CD4-positive, alpha-beta T cell treated with Interleukin-6 for 4 hours (primary cell): Measurements from ENCODE around the gene CBLN1.

Source experiments
- DNase-seq: peaks from one replicate; pipeline ENCODE4 v3.0.0-alpha.2; 2020; ENCODE audit warnings: mixed read lengths

CBLN1 gene

GRCh38 chr16:49281480-49281842 is at the start of gene CBLN1:
Gene CBLN1, minus strand, starts transcription at chr16:49281838. Its CDS starts 373 bp downstream, at chr16:49281465.
- no peak for DNase-seq

GRCh38 chr16:49330562-49331201 is 49.0 kb upstream of the CBLN1 start:
- DNase-seq: no peak

GRCh38 chr16:49328325-49328724 is 46.7 kb upstream of the CBLN1 start:
- DNase-seq: no peak

- DNase-seq: no peak
These were observed 45.8 kb upstream of the CBLN1 start for GRCh38 chr16:49327466-49327865.

- DNase-seq: no peak
These were observed 43.1 kb upstream of the CBLN1 start for GRCh38 chr16:49324703-49325102.

- DNase-seq: no peak
These were observed 34.0 kb upstream of the CBLN1 start for GRCh38 chr16:49315602-49316001.

- DNase-seq: no peak
These were observed 30.8 kb upstream of the CBLN1 start for GRCh38 chr16:49312389-49312985.

- DNase-seq: no peak
These were observed 30.2 kb upstream of the CBLN1 start for GRCh38 chr16:49311823-49312222.

GRCh38 chr16:49307176-49307575 is 25.5 kb upstream of the CBLN1 start:
- DNase-seq: no peak

- no peak for DNase-seq
These were observed 23.8 kb upstream of the CBLN1 start for GRCh38 chr16:49305406-49305805.

- no peak for DNase-seq
These were observed 10.8 kb upstream of the CBLN1 start for GRCh38 chr16:49292413-49292812.

- DNase-seq: no peak
These were observed 5.9 kb upstream of the CBLN1 start for GRCh38 chr16:49287572-49287971.

- DNase-seq: no peak
These were observed 3.3 kb upstream of the CBLN1 start for GRCh38 chr16:49284962-49285361.

GRCh38 chr16:49283376-49284049 is 1.9 kb upstream of the CBLN1 start:
- DNase-seq: no peak

GRCh38 chr16:49282690-49283375 is 1.2 kb upstream of the CBLN1 start:
- no peak for DNase-seq

- peak; percentile 19 for DNase-seq
These were observed 405 bp upstream of the CBLN1 start for GRCh38 chr16:49281843-49282642.

GRCh38 chr16:49280841-49281371 is 732 bp downstream of the CBLN1 start:
- DNase-seq: no peak

- DNase-seq: no peak
These were observed 1.4 kb downstream of the CBLN1 start for GRCh38 chr16:49280105-49280741.

- no peak for DNase-seq
These were observed 2.5 kb downstream of the CBLN1 start for GRCh38 chr16:49278944-49279725.

GRCh38 chr16:49278567-49278827 is 3.1 kb downstream of the CBLN1 start:
- no peak for DNase-seq

GRCh38 chr16:49277766-49278566 is 3.7 kb downstream of the CBLN1 start:
- DNase-seq: no peak
